HPDE6-E6E7 (cell line): ENCODE results near the gene L1CAM.

ENCODE experiments used
- DNase-seq: peaks from one replicate; pipeline ENCODE4 v3.0.0; 2011; ENCODE audit warnings: missing footprints; ENCODE audit errors: extremely low spot score

The L1CAM gene

GRCh38 chrX:153903991-153904957 is 18.3 kb upstream of the L1CAM start, which contains the start of gene AVPR2:
AVPR2 (plus strand) TSS chrX:153904673; CDS start chrX:153905146, 473 bp downstream.
- no peak for DNase-seq

GRCh38 chrX:153903238-153903980 is 17.4 kb upstream of the L1CAM start:
- DNase-seq = no peak

GRCh38 chrX:153902385-153902784 is 16.4 kb upstream of the L1CAM start:
- DNase-seq = no peak

GRCh38 chrX:153901753-153902140 is 15.8 kb upstream of the L1CAM start:
- DNase-seq = no peak

GRCh38 chrX:153900831-153901752 is 15.1 kb upstream of the L1CAM start:
- peak; percentile 97 for DNase-seq

GRCh38 chrX:153897899-153898298 is 11.9 kb upstream of the L1CAM start:
- DNase-seq = no peak

- DNase-seq = no peak
Observed at GRCh38 chrX:153889123-153889522, 3.1 kb upstream of the L1CAM start.

GRCh38 chrX:153888344-153888743 is 2.4 kb upstream of the L1CAM start:
- no peak for DNase-seq

- no peak for DNase-seq
Observed at GRCh38 chrX:153887385-153887784, 1.4 kb upstream of the L1CAM start.

- no peak for DNase-seq
Observed at GRCh38 chrX:153886915-153887314, 942 bp upstream of the L1CAM start.

GRCh38 chrX:153885208-153885787 is 675 bp downstream of the L1CAM start:
- DNase-seq = no peak

GRCh38 chrX:153884590-153884989 is 1.4 kb downstream of the L1CAM start:
- DNase-seq = peak; percentile 68

- DNase-seq = no peak
Observed at GRCh38 chrX:153884136-153884535, 1.8 kb downstream of the L1CAM start.

GRCh38 chrX:153883163-153883843 is 2.7 kb downstream of the L1CAM start:
- DNase-seq = no peak

GRCh38 chrX:153882557-153882956 is 3.4 kb downstream of the L1CAM start:
- no peak for DNase-seq

- DNase-seq = no peak
Observed at GRCh38 chrX:153882086-153882498, 3.9 kb downstream of the L1CAM start.

GRCh38 chrX:153881281-153881680 is 4.7 kb downstream of the L1CAM start:
- no peak for DNase-seq

- DNase-seq = no peak
Observed at GRCh38 chrX:153880440-153880815, 5.5 kb downstream of the L1CAM start.

GRCh38 chrX:153879741-153880439 is 6.1 kb downstream of the L1CAM start:
- no peak for DNase-seq
